CD4-positive, alpha-beta T cell treated with Interferon alpha-2 for 1 hour (primary cell): ENCODE measurements around the gene E2F4.

ENCODE experiments used
- DNase-seq, 2 donors: peaks; one replicate each; pipeline ENCODE4 v3.0.0-alpha.2; 2020 to 2022

The E2F4 gene

GRCh38 chr16:67194260-67194659 lies 2.3 kb downstream of the E2F4 start:
- no peak for DNase-seq

- DNase-seq, result no peak
Observed at GRCh38 chr16:67195676-67196075, 3.7 kb downstream of the E2F4 start.

- DNase-seq, result no peak
Observed at GRCh38 chr16:67196881-67197280, 4.9 kb downstream of the E2F4 start.

GRCh38 chr16:67197704-67198103 lies 5.7 kb downstream of the E2F4 start:
- no peak for DNase-seq

GRCh38 chr16:67198238-67198734 lies 6.3 kb downstream of the E2F4 start:
- DNase-seq, result peak; percentile 18 to 28

- DNase-seq, result no peak
Observed at GRCh38 chr16:67199011-67199807, 7.3 kb downstream of the E2F4 start, which contains the start of gene ELMO3. ELMO3 (plus strand) TSS chr16:67199131; CDS start chr16:67199327, 196 bp downstream.

GRCh38 chr16:67199808-67200198 lies 7.8 kb downstream of the E2F4 start:
- no peak for DNase-seq

- DNase-seq, result no peak
Observed at GRCh38 chr16:67200491-67200890, 8.5 kb downstream of the E2F4 start.

- DNase-seq, result no peak
Observed at GRCh38 chr16:67201411-67202345, 9.7 kb downstream of the E2F4 start.

GRCh38 chr16:67202426-67202825 lies 10.5 kb downstream of the E2F4 start:
- DNase-seq, result no peak

GRCh38 chr16:67202956-67203493 lies 11.1 kb downstream of the E2F4 start:
- DNase-seq, result no peak

- DNase-seq, result no peak
Observed at GRCh38 chr16:67204076-67204475, 12.1 kb downstream of the E2F4 start.

GRCh38 chr16:67206129-67206837 lies 14.3 kb downstream of the E2F4 start:
- DNase-seq, result no peak

GRCh38 chr16:67206838-67207248 lies 14.9 kb downstream of the E2F4 start:
- DNase-seq, result no peak

- no peak for DNase-seq
Observed at GRCh38 chr16:67207249-67208091, 15.5 kb downstream of the E2F4 start.

GRCh38 chr16:67208154-67208896 lies 16.4 kb downstream of the E2F4 start:
- DNase-seq, result no peak

- DNase-seq, result no peak
Observed at GRCh38 chr16:67209565-67209964, 17.6 kb downstream of the E2F4 start.

GRCh38 chr16:67210069-67210937 lies 18.3 kb downstream of the E2F4 start:
- no peak for DNase-seq

- DNase-seq, result no peak
Observed at GRCh38 chr16:67211674-67212073, 19.7 kb downstream of the E2F4 start.

- DNase-seq, result no peak
Observed at GRCh38 chr16:67212766-67213165, 20.8 kb downstream of the E2F4 start.
